Heart left ventricle (tissue), 13 donors: Measurements from ENCODE around the gene ABHD10.

Experiments used
- POLR2A ChIP-seq, 2 donors: fragments of 450-650 bp; IDR thresholded peaks; one replicate each; pipeline ENCODE4 v1.6.1; 2017; ENCODE audit warnings: antibody characterized with exemption in 2 of 2, mild to moderate bottlenecking in 2 of 2, moderate library complexity in 2 of 2
- TF ChIP-seq, protein P1 (sequence below), 12 donors: fragments of 200-600 bp; sonication (generic) in 4 of 12; IDR thresholded peaks; one replicate each; pipeline versions ENCODE4 v1.5.0 to v1.8.0; 2018 to 2022; ENCODE audit warnings: antibody characterized with exemption in 12 of 12, mild to moderate bottlenecking in 5 of 12
- donor health status: ischemic (EF 13 %, LVEDD 7.1; RV severe dilation, severe dysfunction).
- donor health status: DM: no; HTN: yes; CAD: no.
- donor health status: DM: no; HTN: no; CAD: no.
- donor health status: ischemic (EF 25% LVEDD 6.9; RV normal size, moderate dysfunction).
- donor health status: ischemic (EF 25% LVEDD 5.7; RV mildly dilated, moderate dysfunction).
- donor health status: ischemic (EF 35%, LVEDD 5.7; RV mildly dilated, moderate dysfunction).
- donor health status: nonischemic (EF 11% LVEDD 7.7; RV severe dilation, severe dysfunction).
- donor health status: DM: yes; HTN: yes; CAD: no.
- donor health status: PGD.
- donor health status: ischemic (EF 29% LVEDD 5.4; RV normal size, mild dysfunction).
- donor health status: nonischemic (EF 23%, LVEDD 6.1; RV moderate dilation, normal function).

DNA sequence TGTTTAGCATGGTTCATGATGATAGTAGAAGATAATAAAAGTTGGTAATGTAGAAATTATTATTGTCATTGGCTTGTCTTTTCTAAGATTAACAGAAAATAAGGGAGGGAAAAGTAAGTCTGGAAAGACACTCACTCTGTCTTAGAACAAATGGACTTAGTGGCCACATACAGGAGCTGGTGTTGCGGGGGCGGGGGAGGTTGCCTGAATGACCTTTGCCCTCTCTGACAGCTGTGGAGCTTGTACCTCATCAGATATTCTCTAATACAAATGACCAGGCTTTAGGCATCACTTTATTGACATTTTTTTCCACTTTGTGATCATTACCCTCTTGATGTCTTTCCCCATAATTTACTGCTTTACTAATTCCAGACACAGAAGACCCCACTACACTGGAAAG lies 25.8 kb downstream of the ABHD10 start:
- TF ChIP-seq, protein P1, sequence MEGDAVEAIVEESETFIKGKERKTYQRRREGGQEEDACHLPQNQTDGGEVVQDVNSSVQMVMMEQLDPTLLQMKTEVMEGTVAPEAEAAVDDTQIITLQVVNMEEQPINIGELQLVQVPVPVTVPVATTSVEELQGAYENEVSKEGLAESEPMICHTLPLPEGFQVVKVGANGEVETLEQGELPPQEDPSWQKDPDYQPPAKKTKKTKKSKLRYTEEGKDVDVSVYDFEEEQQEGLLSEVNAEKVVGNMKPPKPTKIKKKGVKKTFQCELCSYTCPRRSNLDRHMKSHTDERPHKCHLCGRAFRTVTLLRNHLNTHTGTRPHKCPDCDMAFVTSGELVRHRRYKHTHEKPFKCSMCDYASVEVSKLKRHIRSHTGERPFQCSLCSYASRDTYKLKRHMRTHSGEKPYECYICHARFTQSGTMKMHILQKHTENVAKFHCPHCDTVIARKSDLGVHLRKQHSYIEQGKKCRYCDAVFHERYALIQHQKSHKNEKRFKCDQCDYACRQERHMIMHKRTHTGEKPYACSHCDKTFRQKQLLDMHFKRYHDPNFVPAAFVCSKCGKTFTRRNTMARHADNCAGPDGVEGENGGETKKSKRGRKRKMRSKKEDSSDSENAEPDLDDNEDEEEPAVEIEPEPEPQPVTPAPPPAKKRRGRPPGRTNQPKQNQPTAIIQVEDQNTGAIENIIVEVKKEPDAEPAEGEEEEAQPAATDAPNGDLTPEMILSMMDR (IDR thresholded peaks at IDR 0.05): no peak
- TF ChIP-seq POLR2A (IDR thresholded peaks at IDR 0.05): no peak
